IMR-90 (cell line): ENCODE data around the gene ARPP21. TPM values are rescaled to one million over a fixed set of nuclear protein-coding genes. Genes with fewer than 3 reads are reported as not detected.

Experiments used
- ATAC-seq: fragments of 200-7000 bp; cut with Tn5 transposase; 2 replicates; pipeline ENCODE4 v1.9.1; 2020; ENCODE audit warnings: low read depth, mild to moderate bottlenecking, moderate library complexity
- BruUV-seq: library from RNA; stranded (reverse); fragments of 400-500 nt; replicated peaks from 2 replicates; lab custom pipeline; 2021; lab: Mats Ljungman, UMichigan
- CTCF ChIA-PET: fragments of 300-600 bp; formaldehyde crosslinking; extraction: SDS; loops from one replicate; lab custom pipeline; 2021; ENCODE audit warnings: antibody characterized with exemption; lab: Yijun Ruan, JAX
- POLR2A ChIA-PET: fragments of 300-600 bp; sonication (Branson Sonifier 250); formaldehyde crosslinking; loops from one replicate; lab custom pipeline; 2022; ENCODE audit warnings: antibody characterized with exemption; ENCODE audit not compliant: unreplicated experiment; lab: Charles Lee
- DNase-seq: peaks from one replicate; pipeline ENCODE4 v3.0.0; 2013
- H2AFZ ChIP-seq: replicated peaks from 2 replicates; pipeline ENCODE3; 2013; ENCODE audit warnings: low read length, mild to moderate bottlenecking; ENCODE audit not compliant: poor library complexity
- H2AK5ac ChIP-seq: 2 replicates; pipeline ENCODE4 v1.6.1; 2013; ENCODE audit warnings: low read depth, low read length, inconsistent platforms
- H2AK9ac ChIP-seq: replicated peaks from 2 replicates; pipeline ENCODE3; 2013; ENCODE audit warnings: mild to moderate bottlenecking, low read depth, low read length, moderate library complexity; ENCODE audit not compliant: poor library complexity
- H2BK120ac ChIP-seq: 2 replicates; pipeline ENCODE4 v1.6.1; 2013; ENCODE audit warnings: low read depth, low read length, inconsistent platforms
- H2BK15ac ChIP-seq: 3 replicates; pipeline ENCODE4 v1.6.1; 2013; ENCODE audit warnings: low read depth, low read length, inconsistent platforms
- H2BK20ac ChIP-seq: 2 replicates; pipeline ENCODE4 v1.6.1; 2013; ENCODE audit warnings: low read depth, mild to moderate bottlenecking, inconsistent platforms, low read length, moderate library complexity
- H2BK5ac ChIP-seq: 2 replicates; pipeline ENCODE4 v1.6.1; 2013; ENCODE audit warnings: mild to moderate bottlenecking, low read depth, low read length, inconsistent platforms; ENCODE audit not compliant: poor library complexity, severe bottlenecking
- H3K14ac ChIP-seq: replicated peaks from 2 replicates; pipeline ENCODE4 v1.6.1; 2013; ENCODE audit warnings: low read depth, low read length, inconsistent platforms
- H3K18ac ChIP-seq: 2 replicates; pipeline ENCODE4 v1.6.1; 2013; ENCODE audit warnings: low read depth, low read length, control low read depth
- H3K23ac ChIP-seq: 2 replicates; pipeline ENCODE4 v1.6.1; 2013; ENCODE audit warnings: low read depth, low read length, inconsistent platforms
- H3K27ac ChIP-seq: 2 replicates; pipeline ENCODE4 v1.5.1; 2013; ENCODE audit warnings: mild to moderate bottlenecking, control low read depth, low read length; ENCODE audit not compliant: insufficient read depth
- H3K27me3 ChIP-seq: 2 replicates; pipeline ENCODE4 v1.6.1; 2013; ENCODE audit warnings: low read length; ENCODE audit not compliant: control insufficient read depth, insufficient read depth
- H3K36me3 ChIP-seq: 2 replicates; pipeline ENCODE4 v1.6.1; 2013; ENCODE audit warnings: low read length, mixed read lengths; ENCODE audit not compliant: control insufficient read depth, insufficient read depth
- H3K4ac ChIP-seq: 2 replicates; pipeline ENCODE4 v1.6.1; 2013; ENCODE audit warnings: low read depth, low read length, inconsistent platforms
- H3K4me1 ChIP-seq: 2 replicates; pipeline ENCODE4 v1.6.1; 2013; ENCODE audit warnings: low read length, mixed read lengths; ENCODE audit not compliant: control insufficient read depth, insufficient read depth
- H3K4me2 ChIP-seq: 2 replicates; pipeline ENCODE4 v1.6.1; 2013; ENCODE audit warnings: low read depth, mild to moderate bottlenecking, control low read depth, low read length, moderate library complexity
- H3K4me3 ChIP-seq: 2 replicates; pipeline ENCODE4 v1.5.1; 2013; ENCODE audit warnings: low read depth, mild to moderate bottlenecking, control low read depth, low read length, moderate library complexity; ENCODE audit not compliant: insufficient read depth
- H3K56ac ChIP-seq: 2 replicates; pipeline ENCODE4 v1.6.1; 2013; ENCODE audit warnings: low read length, inconsistent platforms; ENCODE audit not compliant: insufficient read depth; ENCODE audit errors: extremely low read depth
- H3K79me1 ChIP-seq, 2 experiments: 2 replicates each; pipeline ENCODE4 v1.6.1; 2013; ENCODE audit warnings: low read length in 2 of 2, inconsistent platforms in 1 of 2, low read depth in 1 of 2
- H3K9ac ChIP-seq: 2 replicates; pipeline ENCODE4 v1.6.1; 2013; ENCODE audit warnings: low read depth, low read length, control low read depth
- H3K9me1 ChIP-seq: 2 replicates; pipeline ENCODE4 v1.6.1; 2013; ENCODE audit warnings: low read length, inconsistent platforms; ENCODE audit not compliant: insufficient read depth
- H3K9me3 ChIP-seq: 2 replicates; pipeline ENCODE4 v1.6.1; 2013; ENCODE audit warnings: low read length; ENCODE audit not compliant: control insufficient read depth, insufficient read depth
- H4K20me1 ChIP-seq: 2 replicates; pipeline ENCODE4 v1.6.1; 2013; ENCODE audit warnings: low read length, inconsistent platforms; ENCODE audit not compliant: insufficient read depth
- H4K5ac ChIP-seq: 2 replicates; pipeline ENCODE4 v1.6.1; 2013; ENCODE audit warnings: mild to moderate bottlenecking, low read depth, low read length, control low read depth
- H4K8ac ChIP-seq, 2 experiments: 2 replicates each; pipeline ENCODE4 v1.6.1; 2013; ENCODE audit warnings: low read depth in 2 of 2, low read length in 2 of 2, control low read depth in 1 of 2, inconsistent platforms in 1 of 2
- H4K91ac ChIP-seq: 2 replicates; pipeline ENCODE4 v1.6.1; 2013; ENCODE audit warnings: low read depth, low read length, inconsistent platforms; ENCODE audit not compliant: insufficient read depth
- CEBPB ChIP-seq: IDR thresholded peaks from 2 replicates; pipeline ENCODE4 v1.6.1; 2012; ENCODE audit warnings: low read depth, low read length, improper control_type of control experiment
- CTCF ChIP-seq: conservative IDR thresholded peaks from 2 replicates; pipeline ENCODE4 v1.5.1; 2012; ENCODE audit warnings: mild to moderate bottlenecking, low read depth, low read length, improper control_type of control experiment
- ELK1 ChIP-seq: fragments of 150-350 bp; IDR thresholded peaks from 2 replicates; pipeline ENCODE4 v1.6.1; 2016; ENCODE audit warnings: low read depth, mild to moderate bottlenecking, low read length, moderate library complexity, borderline replicate concordance
- FOS ChIP-seq: fragments of 150-350 bp; IDR thresholded peaks from 2 replicates; pipeline ENCODE4 v1.6.1; 2016; ENCODE audit warnings: low read depth, low read length
- MAFK ChIP-seq: IDR thresholded peaks from 2 replicates; pipeline ENCODE4 v1.6.1; 2012; ENCODE audit warnings: low read depth, low read length, improper control_type of control experiment
- MAZ ChIP-seq: IDR thresholded peaks from 2 replicates; pipeline ENCODE4 v1.6.1; 2012; ENCODE audit warnings: low read depth, mild to moderate bottlenecking, low read length, improper control_type of control experiment, moderate library complexity, borderline replicate concordance
- MXI1 ChIP-seq: IDR thresholded peaks from 2 replicates; pipeline ENCODE4 v1.6.1; 2012; ENCODE audit warnings: low read depth, mild to moderate bottlenecking, low read length, moderate library complexity, borderline replicate concordance
- POLR2A ChIP-seq: IDR thresholded peaks from 2 replicates; pipeline ENCODE4 v1.6.1; 2012; ENCODE audit warnings: mild to moderate bottlenecking, low read depth, low read length
- RAD21 ChIP-seq: IDR thresholded peaks from 2 replicates; pipeline ENCODE4 v1.6.1; 2012; ENCODE audit warnings: low read length, improper control_type of control experiment
- RCOR1 ChIP-seq: IDR thresholded peaks from 2 replicates; pipeline ENCODE4 v1.6.1; 2012; ENCODE audit warnings: mild to moderate bottlenecking, low read length, improper control_type of control experiment; ENCODE audit not compliant: insufficient replicate concordance
- SMC3 ChIP-seq: fragments of 150-350 bp; IDR thresholded peaks from 2 replicates; pipeline ENCODE4 v1.6.1; 2016; ENCODE audit warnings: low read depth, mild to moderate bottlenecking, antibody characterized with exemption, low read length, moderate library complexity
- USF2 ChIP-seq: fragments of 150-350 bp; IDR thresholded peaks from 2 replicates; pipeline ENCODE4 v1.6.1; 2017; ENCODE audit warnings: mild to moderate bottlenecking, antibody characterized with exemption, low read length, low read depth
- WGBS, 2 experiments: methylation state at CpG; one replicate each; pipeline versions ENCODE4 v1.1.5 to v1.1.7; 2013; ENCODE audit warnings: missing lambda C conversion rate in 2 of 2; ENCODE audit not compliant: insufficient read length in 1 of 2; ENCODE audit errors: extremely low coverage in 2 of 2; 5-methylcytosine and 5-hydroxymethylcytosine counted together
- dilution Hi-C: fragments of 300-500 bp; cut with HindIII; formaldehyde crosslinking; loops from one replicate; pipeline ENCODE4 v1.14.3; 2018; ENCODE audit warnings: low sequenced_read_pairs; ENCODE audit not compliant: unreplicated experiment
- in situ Hi-C: fragments of 300-500 bp; cut with MboI; formaldehyde crosslinking; loops from 3 replicates; pipeline ENCODE4 v1.14.3; 2019; ENCODE audit warnings: low sequenced_read_pairs, inconsistent platforms, mixed read lengths
- intact Hi-C: fragments of 100-400 bp; cut with micrococcal nuclease; formaldehyde crosslinking; loops from 2 replicates; pipeline ENCODE4 v1.10.0; 2022
- polyA plus RNA-seq, 3 experiments: library from polyadenylated mRNA; depleted of rRNA; stranded (reverse); fragments of >200 nt; gene quantifications; 2 replicates each; pipeline ENCODE4 v1.2.3, GENCODE V29; 2012; ENCODE audit warnings: low replicate concordance in 1 of 3
- total RNA-seq: library from RNA; depleted of rRNA; stranded (reverse); fragments of >200 nt; gene quantifications from 2 replicates; pipeline ENCODE4 v1.2.3, GENCODE V29; 2012

The ARPP21 gene
- total and polyA plus RNA-seq, 2 of the 4 experiments (the other 2 are of a cell fraction) = not detected

- no peak overlapping the region for H4K8ac ChIP-seq
- no peaks in the 10 kb centered on the region for H3K79me1 ChIP-seq
- no CpG with 5 or more reads among the region's 1 CpG for WGBS, 2 experiments
- H3K23ac ChIP-seq = no peak overlapping the region
- dilution Hi-C loops (no loop called here), in situ Hi-C loops (no loop called here), intact Hi-C loops (no loop called here)
- H3K18ac ChIP-seq = no peak overlapping the region
- no peak overlapping the region for H2AK5ac ChIP-seq
- H3K27me3 ChIP-seq = no peaks in the 10 kb centered on the region
- H2AFZ ChIP-seq = no peak overlapping the region
- no peak overlapping the region for H3K4me2 ChIP-seq
- BruUV-seq = no TSS peak
- ChIA-PET CTCF (interaction anchor here (0.6 kb wide), 1 partner anchor 83 kb away, joined by 3 read pairs; no protein-coding TSS in a partner anchor), POLR2A (no interaction called here)
- H4K91ac ChIP-seq = no peak overlapping the region
- H3K56ac ChIP-seq = no peak overlapping the region
- TF ChIP-seq MAFK (no peak), SMC3 (no peak), MAZ (no peak), ELK1 (no peak), MXI1 (no peak), RAD21 (no peak), CTCF (no peak), USF2 (no peak), RCOR1 (no peak), POLR2A (no peak), CEBPB (no peak), FOS (no peak)
- H3K27ac ChIP-seq = no peak overlapping the region
- H3K9me1 ChIP-seq = no peaks in the 10 kb centered on the region
- no peak overlapping the region for H3K4me3 ChIP-seq
- no peak overlapping the region for H2AK9ac ChIP-seq
- no peaks in the 10 kb centered on the region for H3K4me1 ChIP-seq
- no peak overlapping the region for H3K9ac ChIP-seq
- no peak overlapping the region for H4K5ac ChIP-seq
- no peak overlapping the region for H2BK120ac ChIP-seq
- H2BK15ac ChIP-seq = no peak overlapping the region
- no peak overlapping the region for H2BK5ac ChIP-seq
- H3K9me3 ChIP-seq = no peaks in the 10 kb centered on the region
- ATAC-seq = no peak
- no peaks in the 10 kb centered on the region for H4K20me1 ChIP-seq
- no peak overlapping the region for H2BK20ac ChIP-seq
- H3K36me3 ChIP-seq = no peaks in the 10 kb centered on the region
- DNase-seq = no peak
- no peak overlapping the region for H3K4ac ChIP-seq
- H3K14ac ChIP-seq = no peak overlapping the region
Measured at GRCh38 chr3:35761311-35761710, 122.0 kb downstream of the ARPP21 start.
